Keratinocyte (primary cell): ENCODE results near the gene ST8SIA6.

Experiments
- CTCF ChIP-seq, 3 experiments: IDR thresholded peaks in 1 of 3; conservative IDR thresholded peaks in 1 of 3; optimal IDR thresholded peaks in 1 of 3; 2 replicates in 2 of 3; 3 replicates in 1 of 3; pipeline versions ENCODE3 to v1.5.1; 2011; ENCODE audit warnings: low read length in 3 of 3, mild to moderate bottlenecking in 3 of 3, moderate library complexity in 2 of 3, control low read depth in 1 of 3, inconsistent platforms in 1 of 3; ENCODE audit not compliant: insufficient read depth in 2 of 3; ENCODE audit errors: extremely low read depth in 1 of 3
- EZH2 ChIP-seq: IDR thresholded peaks from one replicate; pipeline ENCODE4 v1.6.1; 2012; ENCODE audit warnings: inconsistent platforms, mild to moderate bottlenecking, low read length, moderate library complexity

GRCh38 chr10:17488848-17489247 is 34.5 kb upstream of the ST8SIA6 start:
- TF ChIP-seq CTCF (optimal IDR thresholded peaks at IDR 0.05 in 1 of 3, IDR thresholded peaks at IDR 0.05 in 1 of 3, conservative IDR thresholded peaks at IDR 0.05 in 1 of 3; ENCODE audit: extremely low read depth in 1 of 3, insufficient read depth in 2 of 3, low read length in 3 of 3) (no peak), EZH2 (no peak)
